Progenitor cell of endocrine pancreas (in vitro differentiated cells): Measurements from ENCODE around the gene ZBTB20. TPM values are rescaled to one million over a fixed set of nuclear protein-coding genes. Genes with fewer than 3 reads are reported as not detected.
A peak's percentile ranks its signal among the peaks of the same experiment; 100 is the strongest.

Experiments
- DNase-seq: peaks from one replicate; pipeline ENCODE4 v3.0.0; 2021; ENCODE audit warnings: low spot score; ENCODE audit not compliant: unreplicated experiment
- H3K27ac Mint-ChIP-seq: 2 replicates; pipeline ENCODE4 v1.8.0; 2021; ENCODE audit warnings: mild to moderate bottlenecking, moderate library complexity, mixed read lengths
- H3K27me3 Mint-ChIP-seq: 2 replicates; pipeline ENCODE4 v1.8.0; 2021; ENCODE audit warnings: mixed read lengths
- H3K36me3 Mint-ChIP-seq: 2 replicates; pipeline ENCODE4 v1.8.0; 2022; ENCODE audit warnings: mixed read lengths; ENCODE audit not compliant: insufficient read depth
- H3K4me1 Mint-ChIP-seq: 2 replicates; pipeline ENCODE4 v1.8.0; 2021; ENCODE audit warnings: low read depth, mixed read lengths
- H3K4me3 Mint-ChIP-seq: 2 replicates; pipeline ENCODE4 v1.8.0; 2021; ENCODE audit warnings: low read depth, mild to moderate bottlenecking, moderate library complexity, mixed read lengths
- H3K9me3 Mint-ChIP-seq: 2 replicates; pipeline ENCODE4 v1.8.0; 2021; ENCODE audit warnings: low read depth, mixed read lengths
- CTCF ChIP-seq: fragments of 200-600 bp; sonication (generic); IDR thresholded peaks from one replicate; pipeline ENCODE4 v1.5.0; 2021; ENCODE audit warnings: antibody characterized with exemption, mild to moderate bottlenecking; ENCODE audit not compliant: unreplicated experiment
- total RNA-seq: library from RNA; stranded (reverse); gene quantifications from 2 replicates; pipeline ENCODE4 v1.2.1, GENCODE V29; 2021

ZBTB20 gene
- total RNA-seq, 1 donor from 2014 or later = 27.3 TPM

- peaks cover 2% of the 10 kb centered on the region for H3K4me1 Mint-ChIP-seq
- no peak overlapping the region for H3K4me3 Mint-ChIP-seq
- H3K27me3 Mint-ChIP-seq = no peaks in the 10 kb centered on the region
- TF ChIP-seq CTCF = no peak
- peaks cover 21% of the 10 kb centered on the region for H3K36me3 Mint-ChIP-seq
- DNase-seq = no peak
- H3K27ac Mint-ChIP-seq = no peak overlapping the region
- H3K9me3 Mint-ChIP-seq = no peaks in the 10 kb centered on the region
Observed at GRCh38 chr3:114350271-114350670, 796.8 kb downstream of the ZBTB20 start.

- H3K36me3 Mint-ChIP-seq = peaks cover 5% of the 10 kb centered on the region
- no peak overlapping the region for H3K27ac Mint-ChIP-seq
- TF ChIP-seq CTCF = no peak
- H3K9me3 Mint-ChIP-seq = no peaks in the 10 kb centered on the region
- no peak for DNase-seq
- no peaks in the 10 kb centered on the region for H3K4me1 Mint-ChIP-seq
- no peak overlapping the region for H3K4me3 Mint-ChIP-seq
- no peaks in the 10 kb centered on the region for H3K27me3 Mint-ChIP-seq
Observed at GRCh38 chr3:114344492-114344891, 802.6 kb downstream of the ZBTB20 start.

- H3K27me3 Mint-ChIP-seq = no peaks in the 10 kb centered on the region
- H3K27ac Mint-ChIP-seq = no peak overlapping the region
- H3K4me3 Mint-ChIP-seq = no peak overlapping the region
- no peak for TF ChIP-seq CTCF
- H3K9me3 Mint-ChIP-seq = no peaks in the 10 kb centered on the region
- DNase-seq = no peak
- peaks cover 8% of the 10 kb centered on the region for H3K36me3 Mint-ChIP-seq
- H3K4me1 Mint-ChIP-seq = no peaks in the 10 kb centered on the region
Observed at GRCh38 chr3:114338651-114339357, 808.3 kb downstream of the ZBTB20 start.

GRCh38 chr3:114336857-114337256, 810.2 kb downstream of the ZBTB20 start:
- H3K4me3 Mint-ChIP-seq = no peak overlapping the region
- H3K4me1 Mint-ChIP-seq = no peaks in the 10 kb centered on the region
- peaks cover 16% of the 10 kb centered on the region for H3K36me3 Mint-ChIP-seq
- peaks cover 8% of the 10 kb centered on the region for H3K9me3 Mint-ChIP-seq
- H3K27me3 Mint-ChIP-seq = no peaks in the 10 kb centered on the region
- H3K27ac Mint-ChIP-seq = no peak overlapping the region
- TF ChIP-seq CTCF = no peak
- no peak for DNase-seq

GRCh38 chr3:114336122-114336697, 810.9 kb downstream of the ZBTB20 start:
- H3K27ac Mint-ChIP-seq = no peak overlapping the region
- H3K27me3 Mint-ChIP-seq = no peaks in the 10 kb centered on the region
- no peak for DNase-seq
- H3K36me3 Mint-ChIP-seq = peaks cover 16% of the 10 kb centered on the region
- no peak overlapping the region for H3K4me3 Mint-ChIP-seq
- peak; percentile 54 for TF ChIP-seq CTCF
- no peaks in the 10 kb centered on the region for H3K4me1 Mint-ChIP-seq
- H3K9me3 Mint-ChIP-seq = peaks cover 8% of the 10 kb centered on the region
